Stimulated activated CD8-positive, alpha-beta memory T cell treated with anti-CD3 and anti-CD28 coated beads, Interleukin-12 subunit alpha, Interleukin-12 subunit beta, amount 100 ng/mL, for 24 hours (primary cell): ENCODE results near the gene LMX1B.
"Not testable (repeated sequence)": the region's sequence is repeated elsewhere in the genome, so short reads cannot be mapped to it uniquely, and the experiment has no call there.

Experiments
- DNase-seq: peaks from one replicate; pipeline ENCODE4 v3.0.0-alpha.2; 2020; ENCODE audit errors: extremely low read depth

LMX1B gene

GRCh38 chr9:126708178-126708577 lies 94.5 kb downstream of the LMX1B start:
- no peak for DNase-seq

- DNase-seq, result no peak
Observed at GRCh38 chr9:126709241-126709640, 95.5 kb downstream of the LMX1B start.

GRCh38 chr9:126715382-126715781 lies 101.7 kb downstream of the LMX1B start:
- DNase-seq, result no peak

GRCh38 chr9:126717441-126717840 lies 103.7 kb downstream of the LMX1B start:
- DNase-seq, result not testable (repeated sequence)

GRCh38 chr9:126719618-126720031 lies 105.9 kb downstream of the LMX1B start:
- DNase-seq, result peak; percentile 66

- no peak for DNase-seq
Observed at GRCh38 chr9:126720036-126720435, 106.3 kb downstream of the LMX1B start.

GRCh38 chr9:126720661-126721563 lies 107.2 kb downstream of the LMX1B start:
- DNase-seq, result no peak

- no peak for DNase-seq
Observed at GRCh38 chr9:126721564-126721981, 107.8 kb downstream of the LMX1B start.

GRCh38 chr9:126722252-126722921 lies 108.7 kb downstream of the LMX1B start:
- DNase-seq, result peak; percentile 78

- no peak for DNase-seq
Observed at GRCh38 chr9:126722922-126723806, 109.4 kb downstream of the LMX1B start.

GRCh38 chr9:126723807-126724172 lies 110.1 kb downstream of the LMX1B start:
- no peak for DNase-seq

GRCh38 chr9:126724226-126724625 lies 110.5 kb downstream of the LMX1B start:
- no peak for DNase-seq

GRCh38 chr9:126725485-126725884 lies 111.8 kb downstream of the LMX1B start:
- not testable (repeated sequence) for DNase-seq

- not testable (repeated sequence) for DNase-seq
Observed at GRCh38 chr9:126728210-126728609, 114.5 kb downstream of the LMX1B start.

GRCh38 chr9:126730592-126730991 lies 116.9 kb downstream of the LMX1B start:
- DNase-seq, result not testable (repeated sequence)

GRCh38 chr9:126733005-126733404 lies 119.3 kb downstream of the LMX1B start:
- no peak for DNase-seq

- no peak for DNase-seq
Observed at GRCh38 chr9:126734877-126735276, 121.1 kb downstream of the LMX1B start.

- DNase-seq, result no peak
Observed at GRCh38 chr9:126735482-126735881, 121.8 kb downstream of the LMX1B start.

- no peak for DNase-seq
Observed at GRCh38 chr9:126738553-126738952, 124.8 kb downstream of the LMX1B start.

GRCh38 chr9:126743041-126743440 lies 129.3 kb downstream of the LMX1B start:
- DNase-seq, result no peak

- no peak for DNase-seq
Observed at GRCh38 chr9:126745574-126746411, 132.1 kb downstream of the LMX1B start.
